Glutamatergic neuron (in vitro differentiated cells): Measurements from ENCODE around the gene ZNF281. TPM values are rescaled to one million over a fixed set of nuclear protein-coding genes. Genes with fewer than 3 reads are reported as not detected.

Experiments
- DNase-seq: peaks from one replicate; pipeline ENCODE4 v3.0.0; 2022
- H3K27ac Mint-ChIP-seq: one replicate; pipeline ENCODE4 v1.8.0; 2020; ENCODE audit warnings: mild to moderate bottlenecking, mixed read lengths, inconsistent platforms; ENCODE audit not compliant: unreplicated experiment
- H3K27me3 Mint-ChIP-seq: one replicate; pipeline ENCODE4 v1.8.0; 2020; ENCODE audit warnings: mild to moderate bottlenecking, moderate library complexity, mixed read lengths, inconsistent platforms; ENCODE audit not compliant: unreplicated experiment
- H3K36me3 Mint-ChIP-seq: one replicate; pipeline ENCODE4 v1.8.0; 2020; ENCODE audit warnings: mild to moderate bottlenecking, mixed read lengths, inconsistent platforms; ENCODE audit not compliant: unreplicated experiment
- H3K4me1 Mint-ChIP-seq: one replicate; pipeline ENCODE4 v1.8.0; 2020; ENCODE audit warnings: mild to moderate bottlenecking, low read depth, mixed read lengths, inconsistent platforms; ENCODE audit not compliant: unreplicated experiment
- H3K4me3 Mint-ChIP-seq: one replicate; pipeline ENCODE4 v1.8.0; 2020; ENCODE audit warnings: mild to moderate bottlenecking, mixed read lengths, inconsistent platforms; ENCODE audit not compliant: unreplicated experiment
- H3K9me3 Mint-ChIP-seq: one replicate; pipeline ENCODE4 v1.8.0; 2020; ENCODE audit warnings: mild to moderate bottlenecking, moderate library complexity, mixed read lengths, inconsistent platforms; ENCODE audit not compliant: unreplicated experiment
- CTCF ChIP-seq: fragments of 200-600 bp; sonication (generic); IDR thresholded peaks from one replicate; pipeline ENCODE4 v1.5.0; 2021; ENCODE audit not compliant: partially characterized antibody, unreplicated experiment
- total RNA-seq: library from RNA; stranded (reverse); fragmentation: NEBNext Ultra II Directional; extraction: Animal tissue kit (Norgen Biotek cat#: 25700); gene quantifications from one replicate; pipeline ENCODE4 v1.2.1, GENCODE V29; 2021; ENCODE audit not compliant: unreplicated experiment

ZNF281 gene
- total RNA-seq, 1 donor from 2014 or later: 32.2 TPM

GRCh38 chr1:200452850-200453552, 43.2 kb upstream of the ZNF281 start:
- TF ChIP-seq CTCF: no peak
- Mint-ChIP-seq H3K27me3 (no peaks in the 10 kb centered on the region), H3K4me3 (no peak overlapping the region)

GRCh38 chr1:200448034-200448762, 38.4 kb upstream of the ZNF281 start:
- Mint-ChIP-seq H3K36me3 (no peaks in the 10 kb centered on the region), H3K27ac (no peak overlapping the region), H3K9me3 (peaks cover 3% of the 10 kb centered on the region), H3K27me3 (no peaks in the 10 kb centered on the region), H3K4me1 (no peaks in the 10 kb centered on the region), H3K4me3 (no peak overlapping the region)
- no peak for TF ChIP-seq CTCF
- DNase-seq: no peak

More at GRCh38 chr1:200452850-200453552, 43.2 kb upstream of the ZNF281 start:
- DNase-seq: no peak
- H3K4me1 Mint-ChIP-seq: no peaks in the 10 kb centered on the region
- peaks cover 3% of the 10 kb centered on the region for H3K9me3 Mint-ChIP-seq
- H3K27ac Mint-ChIP-seq: no peak overlapping the region
- no peaks in the 10 kb centered on the region for H3K36me3 Mint-ChIP-seq

GRCh38 chr1:200445213-200445612, 35.4 kb upstream of the ZNF281 start:
- H3K4me1 Mint-ChIP-seq: no peaks in the 10 kb centered on the region

GRCh38 chr1:200444478-200444877, 34.6 kb upstream of the ZNF281 start:
- H3K27ac Mint-ChIP-seq: no peak overlapping the region

More at GRCh38 chr1:200445213-200445612, 35.4 kb upstream of the ZNF281 start:
- Mint-ChIP-seq H3K36me3 (no peaks in the 10 kb centered on the region), H3K9me3 (no peaks in the 10 kb centered on the region), H3K27ac (no peak overlapping the region), H3K4me3 (no peak overlapping the region), H3K27me3 (no peaks in the 10 kb centered on the region)
- no peak for DNase-seq
- no peak for TF ChIP-seq CTCF

More at GRCh38 chr1:200444478-200444877, 34.6 kb upstream of the ZNF281 start:
- no peaks in the 10 kb centered on the region for H3K4me1 Mint-ChIP-seq
- no peak for DNase-seq
- no peak overlapping the region for H3K4me3 Mint-ChIP-seq
- H3K27me3 Mint-ChIP-seq: no peaks in the 10 kb centered on the region
- H3K36me3 Mint-ChIP-seq: no peaks in the 10 kb centered on the region
- TF ChIP-seq CTCF: no peak
- H3K9me3 Mint-ChIP-seq: no peaks in the 10 kb centered on the region
